HL-60 (cell line): Measurements from ENCODE around the gene SHC3.

Source experiments
- GABPA ChIP-seq: IDR thresholded peaks from 2 replicates; pipeline ENCODE4 v1.6.1; 2012; ENCODE audit warnings: low read depth
- TF ChIP-seq, protein P1 (sequence below): IDR thresholded peaks from one replicate; pipeline ENCODE4 v1.5.1; 2011; ENCODE audit warnings: low read length, control low read depth, inconsistent platforms; ENCODE audit not compliant: insufficient read depth

DNA sequence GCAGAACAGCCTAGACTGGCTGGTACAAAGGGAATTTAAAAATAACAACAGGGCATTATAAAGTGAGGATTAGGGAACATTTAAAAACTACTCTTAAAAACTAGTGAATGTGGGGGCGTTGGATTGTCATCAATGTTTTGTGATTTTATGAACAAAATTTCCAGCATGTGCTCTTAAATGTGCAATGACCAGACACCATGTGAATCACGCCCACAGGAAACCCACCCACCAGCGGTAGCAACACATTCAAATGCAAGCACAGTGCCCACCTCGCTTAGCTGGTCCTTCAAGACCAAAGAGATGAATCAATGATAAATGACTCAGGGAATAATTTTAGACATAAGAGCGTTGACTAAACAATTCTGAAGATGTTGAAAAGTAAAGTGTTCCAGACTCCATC, 146.4 kb downstream of the SHC3 start:
- TF ChIP-seq, protein P1, sequence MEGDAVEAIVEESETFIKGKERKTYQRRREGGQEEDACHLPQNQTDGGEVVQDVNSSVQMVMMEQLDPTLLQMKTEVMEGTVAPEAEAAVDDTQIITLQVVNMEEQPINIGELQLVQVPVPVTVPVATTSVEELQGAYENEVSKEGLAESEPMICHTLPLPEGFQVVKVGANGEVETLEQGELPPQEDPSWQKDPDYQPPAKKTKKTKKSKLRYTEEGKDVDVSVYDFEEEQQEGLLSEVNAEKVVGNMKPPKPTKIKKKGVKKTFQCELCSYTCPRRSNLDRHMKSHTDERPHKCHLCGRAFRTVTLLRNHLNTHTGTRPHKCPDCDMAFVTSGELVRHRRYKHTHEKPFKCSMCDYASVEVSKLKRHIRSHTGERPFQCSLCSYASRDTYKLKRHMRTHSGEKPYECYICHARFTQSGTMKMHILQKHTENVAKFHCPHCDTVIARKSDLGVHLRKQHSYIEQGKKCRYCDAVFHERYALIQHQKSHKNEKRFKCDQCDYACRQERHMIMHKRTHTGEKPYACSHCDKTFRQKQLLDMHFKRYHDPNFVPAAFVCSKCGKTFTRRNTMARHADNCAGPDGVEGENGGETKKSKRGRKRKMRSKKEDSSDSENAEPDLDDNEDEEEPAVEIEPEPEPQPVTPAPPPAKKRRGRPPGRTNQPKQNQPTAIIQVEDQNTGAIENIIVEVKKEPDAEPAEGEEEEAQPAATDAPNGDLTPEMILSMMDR: no peak
- TF ChIP-seq GABPA: no peak
